ENCODE data around the gene CIDEB. TPM values are rescaled to one million over a fixed set of nuclear protein-coding genes. Genes with fewer than 3 reads are reported as not detected.

The CIDEB gene
- total and polyA plus RNA-seq, 2 of the 8 experiments (the other 6 are each of a cell fraction or from before 2014, with no cell fraction given): 0.11 TPM; not detected in 1

DNA sequence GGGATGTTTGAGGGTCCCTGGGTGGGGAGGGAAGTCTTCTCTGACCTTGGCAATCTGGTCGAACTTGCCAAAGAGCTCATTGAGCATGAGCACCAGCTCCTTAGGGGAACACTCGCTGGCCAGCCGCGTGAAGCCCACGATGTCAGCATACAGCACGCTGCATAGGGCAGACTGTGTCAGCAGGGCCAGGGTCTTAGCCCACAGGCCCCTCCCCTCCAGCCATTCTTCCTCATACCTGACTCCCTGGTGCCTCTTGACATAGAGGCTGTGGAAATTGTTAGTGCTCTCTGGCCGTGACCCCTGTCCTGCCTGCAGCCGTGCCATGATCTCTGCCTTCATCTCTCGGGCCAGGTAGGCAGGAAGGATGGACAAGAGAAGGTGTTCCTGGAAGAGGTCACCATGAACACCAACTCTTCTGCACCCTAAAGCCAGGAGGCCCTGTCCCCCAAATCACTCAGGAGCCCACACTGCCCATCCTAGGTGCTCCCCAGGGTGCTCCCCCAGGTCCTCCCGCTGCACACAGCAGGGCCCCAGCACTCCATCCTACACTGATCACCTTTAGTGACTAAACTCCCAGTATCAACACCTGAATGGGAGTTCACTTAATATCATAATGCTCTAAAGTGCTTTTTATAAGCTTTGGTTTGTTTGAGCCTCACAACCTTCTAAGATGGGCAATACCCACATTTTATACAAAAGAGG lies 23.3 kb upstream of the CIDEB start (continued):
- TF ChIP-seq, protein P1, sequence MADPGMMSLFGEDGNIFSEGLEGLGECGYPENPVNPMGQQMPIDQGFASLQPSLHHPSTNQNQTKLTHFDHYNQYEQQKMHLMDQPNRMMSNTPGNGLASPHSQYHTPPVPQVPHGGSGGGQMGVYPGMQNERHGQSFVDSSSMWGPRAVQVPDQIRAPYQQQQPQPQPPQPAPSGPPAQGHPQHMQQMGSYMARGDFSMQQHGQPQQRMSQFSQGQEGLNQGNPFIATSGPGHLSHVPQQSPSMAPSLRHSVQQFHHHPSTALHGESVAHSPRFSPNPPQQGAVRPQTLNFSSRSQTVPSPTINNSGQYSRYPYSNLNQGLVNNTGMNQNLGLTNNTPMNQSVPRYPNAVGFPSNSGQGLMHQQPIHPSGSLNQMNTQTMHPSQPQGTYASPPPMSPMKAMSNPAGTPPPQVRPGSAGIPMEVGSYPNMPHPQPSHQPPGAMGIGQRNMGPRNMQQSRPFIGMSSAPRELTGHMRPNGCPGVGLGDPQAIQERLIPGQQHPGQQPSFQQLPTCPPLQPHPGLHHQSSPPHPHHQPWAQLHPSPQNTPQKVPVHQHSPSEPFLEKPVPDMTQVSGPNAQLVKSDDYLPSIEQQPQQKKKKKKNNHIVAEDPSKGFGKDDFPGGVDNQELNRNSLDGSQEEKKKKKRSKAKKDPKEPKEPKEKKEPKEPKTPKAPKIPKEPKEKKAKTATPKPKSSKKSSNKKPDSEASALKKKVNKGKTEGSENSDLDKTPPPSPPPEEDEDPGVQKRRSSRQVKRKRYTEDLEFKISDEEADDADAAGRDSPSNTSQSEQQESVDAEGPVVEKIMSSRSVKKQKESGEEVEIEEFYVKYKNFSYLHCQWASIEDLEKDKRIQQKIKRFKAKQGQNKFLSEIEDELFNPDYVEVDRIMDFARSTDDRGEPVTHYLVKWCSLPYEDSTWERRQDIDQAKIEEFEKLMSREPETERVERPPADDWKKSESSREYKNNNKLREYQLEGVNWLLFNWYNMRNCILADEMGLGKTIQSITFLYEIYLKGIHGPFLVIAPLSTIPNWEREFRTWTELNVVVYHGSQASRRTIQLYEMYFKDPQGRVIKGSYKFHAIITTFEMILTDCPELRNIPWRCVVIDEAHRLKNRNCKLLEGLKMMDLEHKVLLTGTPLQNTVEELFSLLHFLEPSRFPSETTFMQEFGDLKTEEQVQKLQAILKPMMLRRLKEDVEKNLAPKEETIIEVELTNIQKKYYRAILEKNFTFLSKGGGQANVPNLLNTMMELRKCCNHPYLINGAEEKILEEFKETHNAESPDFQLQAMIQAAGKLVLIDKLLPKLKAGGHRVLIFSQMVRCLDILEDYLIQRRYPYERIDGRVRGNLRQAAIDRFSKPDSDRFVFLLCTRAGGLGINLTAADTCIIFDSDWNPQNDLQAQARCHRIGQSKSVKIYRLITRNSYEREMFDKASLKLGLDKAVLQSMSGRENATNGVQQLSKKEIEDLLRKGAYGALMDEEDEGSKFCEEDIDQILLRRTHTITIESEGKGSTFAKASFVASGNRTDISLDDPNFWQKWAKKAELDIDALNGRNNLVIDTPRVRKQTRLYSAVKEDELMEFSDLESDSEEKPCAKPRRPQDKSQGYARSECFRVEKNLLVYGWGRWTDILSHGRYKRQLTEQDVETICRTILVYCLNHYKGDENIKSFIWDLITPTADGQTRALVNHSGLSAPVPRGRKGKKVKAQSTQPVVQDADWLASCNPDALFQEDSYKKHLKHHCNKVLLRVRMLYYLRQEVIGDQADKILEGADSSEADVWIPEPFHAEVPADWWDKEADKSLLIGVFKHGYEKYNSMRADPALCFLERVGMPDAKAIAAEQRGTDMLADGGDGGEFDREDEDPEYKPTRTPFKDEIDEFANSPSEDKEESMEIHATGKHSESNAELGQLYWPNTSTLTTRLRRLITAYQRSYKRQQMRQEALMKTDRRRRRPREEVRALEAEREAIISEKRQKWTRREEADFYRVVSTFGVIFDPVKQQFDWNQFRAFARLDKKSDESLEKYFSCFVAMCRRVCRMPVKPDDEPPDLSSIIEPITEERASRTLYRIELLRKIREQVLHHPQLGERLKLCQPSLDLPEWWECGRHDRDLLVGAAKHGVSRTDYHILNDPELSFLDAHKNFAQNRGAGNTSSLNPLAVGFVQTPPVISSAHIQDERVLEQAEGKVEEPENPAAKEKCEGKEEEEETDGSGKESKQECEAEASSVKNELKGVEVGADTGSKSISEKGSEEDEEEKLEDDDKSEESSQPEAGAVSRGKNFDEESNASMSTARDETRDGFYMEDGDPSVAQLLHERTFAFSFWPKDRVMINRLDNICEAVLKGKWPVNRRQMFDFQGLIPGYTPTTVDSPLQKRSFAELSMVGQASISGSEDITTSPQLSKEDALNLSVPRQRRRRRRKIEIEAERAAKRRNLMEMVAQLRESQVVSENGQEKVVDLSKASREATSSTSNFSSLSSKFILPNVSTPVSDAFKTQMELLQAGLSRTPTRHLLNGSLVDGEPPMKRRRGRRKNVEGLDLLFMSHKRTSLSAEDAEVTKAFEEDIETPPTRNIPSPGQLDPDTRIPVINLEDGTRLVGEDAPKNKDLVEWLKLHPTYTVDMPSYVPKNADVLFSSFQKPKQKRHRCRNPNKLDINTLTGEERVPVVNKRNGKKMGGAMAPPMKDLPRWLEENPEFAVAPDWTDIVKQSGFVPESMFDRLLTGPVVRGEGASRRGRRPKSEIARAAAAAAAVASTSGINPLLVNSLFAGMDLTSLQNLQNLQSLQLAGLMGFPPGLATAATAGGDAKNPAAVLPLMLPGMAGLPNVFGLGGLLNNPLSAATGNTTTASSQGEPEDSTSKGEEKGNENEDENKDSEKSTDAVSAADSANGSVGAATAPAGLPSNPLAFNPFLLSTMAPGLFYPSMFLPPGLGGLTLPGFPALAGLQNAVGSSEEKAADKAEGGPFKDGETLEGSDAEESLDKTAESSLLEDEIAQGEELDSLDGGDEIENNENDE (IDR thresholded peaks at IDR 0.05; ENCODE audit: insufficient replicate concordance, low read length): no peak
- TF ChIP-seq RAD21 (IDR thresholded peaks at IDR 0.05 in 1 of 2, conservative IDR thresholded peaks at IDR 0.05 in 1 of 2; ENCODE audit: low read depth in 2 of 2, low read length in 2 of 2) (no peak), KDM5A (IDR thresholded peaks at IDR 0.05; ENCODE audit: low read length) (no peak), ASH2L (IDR thresholded peaks at IDR 0.05; ENCODE audit: low read length) (no peak)
- TF ChIP-seq, protein P2, sequence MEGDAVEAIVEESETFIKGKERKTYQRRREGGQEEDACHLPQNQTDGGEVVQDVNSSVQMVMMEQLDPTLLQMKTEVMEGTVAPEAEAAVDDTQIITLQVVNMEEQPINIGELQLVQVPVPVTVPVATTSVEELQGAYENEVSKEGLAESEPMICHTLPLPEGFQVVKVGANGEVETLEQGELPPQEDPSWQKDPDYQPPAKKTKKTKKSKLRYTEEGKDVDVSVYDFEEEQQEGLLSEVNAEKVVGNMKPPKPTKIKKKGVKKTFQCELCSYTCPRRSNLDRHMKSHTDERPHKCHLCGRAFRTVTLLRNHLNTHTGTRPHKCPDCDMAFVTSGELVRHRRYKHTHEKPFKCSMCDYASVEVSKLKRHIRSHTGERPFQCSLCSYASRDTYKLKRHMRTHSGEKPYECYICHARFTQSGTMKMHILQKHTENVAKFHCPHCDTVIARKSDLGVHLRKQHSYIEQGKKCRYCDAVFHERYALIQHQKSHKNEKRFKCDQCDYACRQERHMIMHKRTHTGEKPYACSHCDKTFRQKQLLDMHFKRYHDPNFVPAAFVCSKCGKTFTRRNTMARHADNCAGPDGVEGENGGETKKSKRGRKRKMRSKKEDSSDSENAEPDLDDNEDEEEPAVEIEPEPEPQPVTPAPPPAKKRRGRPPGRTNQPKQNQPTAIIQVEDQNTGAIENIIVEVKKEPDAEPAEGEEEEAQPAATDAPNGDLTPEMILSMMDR (IDR thresholded peaks at IDR 0.05; ENCODE audit: control extremely low read depth in 1 of 3, insufficient read depth in 1 of 3, low read depth in 1 of 3, low read length in 3 of 3): no peak
